Neural cell (in vitro differentiated cells): ENCODE measurements around the gene TBC1D14. TPM values are rescaled to one million over a fixed set of nuclear protein-coding genes. Genes with fewer than 3 reads are reported as not detected.
"Not testable (repeated sequence)": the region's sequence is repeated elsewhere in the genome, so short reads cannot be mapped to it uniquely, and the experiment has no call there.

Source experiments
- H2AFZ ChIP-seq: fragments of 200-600, 300-800 bp; sonication (generic), shearing (Covaris generic); 2 replicates; pipeline ENCODE4 v1.6.0; 2014; ENCODE audit warnings: low read depth, mild to moderate bottlenecking, antibody characterized with exemption, low read length, moderate library complexity
- H3F3A ChIP-seq: fragments of 200-600 bp; shearing (Covaris generic); 2 replicates; pipeline ENCODE4 v1.6.1; 2016; ENCODE audit warnings: mild to moderate bottlenecking, moderate library complexity, mixed read lengths, antibody characterized with exemption, low read length; ENCODE audit not compliant: insufficient read depth, poor library complexity, severe bottlenecking
- H3K27ac ChIP-seq: fragments of 200-600, 300-800 bp; sonication (generic), shearing (Covaris generic); 2 replicates; pipeline ENCODE4 v1.5.1; 2014; ENCODE audit warnings: mild to moderate bottlenecking, low read length, moderate library complexity
- H3K27me3 ChIP-seq: fragments of 300-800, 200-600 bp; sonication (generic), shearing (Covaris generic); 2 replicates; pipeline ENCODE4 v1.6.0; 2014; ENCODE audit warnings: mild to moderate bottlenecking, low read depth, low read length, moderate library complexity; ENCODE audit not compliant: insufficient read depth
- H3K36me3 ChIP-seq: fragments of 300-800, 200-600 bp; sonication (generic), shearing (Covaris generic); 2 replicates; pipeline ENCODE4 v1.5.1; 2014; ENCODE audit warnings: mild to moderate bottlenecking, antibody characterized with exemption, low read length, moderate library complexity; ENCODE audit not compliant: insufficient read depth
- H3K4me2 ChIP-seq: fragments of 300-800, 200-600 bp; sonication (generic), shearing (Covaris generic); 2 replicates; pipeline ENCODE4 v1.6.0; 2014; ENCODE audit warnings: mild to moderate bottlenecking, low read length
- H3K4me3 ChIP-seq: fragments of 300-800, 200-600 bp; sonication (generic), shearing (Covaris generic); 2 replicates; pipeline ENCODE4 v1.5.1; 2014; ENCODE audit warnings: mild to moderate bottlenecking, low read length, moderate library complexity
- H3K79me2 ChIP-seq: fragments of 200-600 bp; shearing (Covaris generic); replicated peaks from 2 replicates; pipeline ENCODE4 v1.6.0; 2014; ENCODE audit warnings: mild to moderate bottlenecking, low read length, moderate library complexity; ENCODE audit not compliant: insufficient read depth
- H3K9ac ChIP-seq: fragments of 300-800, 200-600 bp; sonication (generic), shearing (Covaris generic); 2 replicates; pipeline ENCODE4 v1.6.1; 2016; ENCODE audit warnings: mild to moderate bottlenecking, low read length, mixed read lengths
- H3K9me2 ChIP-seq: fragments of 200-600 bp; shearing (Covaris generic); 2 replicates; pipeline ENCODE4 v1.6.1; 2016; ENCODE audit warnings: mild to moderate bottlenecking, low read length, mixed read lengths; ENCODE audit not compliant: insufficient read depth
- H3K9me3 ChIP-seq: fragments of 200-600, 300-800 bp; sonication (generic), shearing (Covaris generic); 2 replicates; pipeline ENCODE4 v1.6.1; 2016; ENCODE audit warnings: mild to moderate bottlenecking, mixed run types, low read length, moderate library complexity, mixed read lengths
- H4K20me1 ChIP-seq: fragments of 200-600 bp; shearing (Covaris generic); 2 replicates; pipeline ENCODE4 v1.6.1; 2016; ENCODE audit warnings: mild to moderate bottlenecking, mixed run types; ENCODE audit not compliant: insufficient read depth
- CTCF ChIP-seq: fragments of 450-650 bp; IDR thresholded peaks from 2 replicates; pipeline ENCODE4 v1.5.1; 2014; ENCODE audit warnings: antibody characterized with exemption, mild to moderate bottlenecking, moderate library complexity; ENCODE audit not compliant: poor library complexity, severe bottlenecking
- EP300 ChIP-seq: fragments of 450-650 bp; conservative IDR thresholded peaks from 2 replicates; pipeline ENCODE4 v1.6.1; 2014; ENCODE audit warnings: antibody characterized with exemption, mild to moderate bottlenecking, moderate library complexity; ENCODE audit not compliant: poor library complexity, severe bottlenecking
- EZH2 ChIP-seq: fragments of 200-600, 300-800 bp; shearing (Covaris generic), sonication (generic); IDR thresholded peaks from 2 replicates; pipeline ENCODE4 v1.6.1; 2014; ENCODE audit warnings: antibody characterized with exemption, low read length, borderline replicate concordance, mild to moderate bottlenecking; ENCODE audit not compliant: insufficient read depth, poor library complexity, severe bottlenecking
- MXI1 ChIP-seq: fragments of 450-650 bp; conservative IDR thresholded peaks from 2 replicates; pipeline ENCODE4 v1.6.1; 2014; ENCODE audit warnings: antibody characterized with exemption, mild to moderate bottlenecking; ENCODE audit not compliant: poor library complexity, severe bottlenecking
- POLR2AphosphoS5 ChIP-seq: IDR thresholded peaks from 2 replicates; pipeline ENCODE4 v1.6.1; 2012
- RAD21 ChIP-seq: fragments of 450-650 bp; conservative IDR thresholded peaks from 2 replicates; pipeline ENCODE4 v1.6.1; 2014; ENCODE audit warnings: antibody characterized with exemption, mild to moderate bottlenecking, moderate library complexity
- SMC3 ChIP-seq: fragments of 450-650 bp; conservative IDR thresholded peaks from 2 replicates; pipeline ENCODE4 v1.6.1; 2014; ENCODE audit warnings: antibody characterized with exemption, mild to moderate bottlenecking, moderate library complexity; ENCODE audit not compliant: poor library complexity
- TAF1 ChIP-seq: IDR thresholded peaks from 2 replicates; pipeline ENCODE4 v1.6.1; 2012; ENCODE audit warnings: low read depth
- polyA plus RNA-seq: library from polyadenylated mRNA; depleted of rRNA; stranded (reverse); fragments of >200 nt; gene quantifications from 2 replicates; pipeline ENCODE4 v1.2.3, GENCODE V29; 2014
- TF ChIP-seq, protein P1 (sequence below): IDR thresholded peaks from 2 replicates; pipeline ENCODE4 v1.6.1; 2012; ENCODE audit warnings: borderline replicate concordance

TBC1D14 gene
- polyA plus RNA-seq, 1 donor from 2014 or later = 125 TPM

DNA sequence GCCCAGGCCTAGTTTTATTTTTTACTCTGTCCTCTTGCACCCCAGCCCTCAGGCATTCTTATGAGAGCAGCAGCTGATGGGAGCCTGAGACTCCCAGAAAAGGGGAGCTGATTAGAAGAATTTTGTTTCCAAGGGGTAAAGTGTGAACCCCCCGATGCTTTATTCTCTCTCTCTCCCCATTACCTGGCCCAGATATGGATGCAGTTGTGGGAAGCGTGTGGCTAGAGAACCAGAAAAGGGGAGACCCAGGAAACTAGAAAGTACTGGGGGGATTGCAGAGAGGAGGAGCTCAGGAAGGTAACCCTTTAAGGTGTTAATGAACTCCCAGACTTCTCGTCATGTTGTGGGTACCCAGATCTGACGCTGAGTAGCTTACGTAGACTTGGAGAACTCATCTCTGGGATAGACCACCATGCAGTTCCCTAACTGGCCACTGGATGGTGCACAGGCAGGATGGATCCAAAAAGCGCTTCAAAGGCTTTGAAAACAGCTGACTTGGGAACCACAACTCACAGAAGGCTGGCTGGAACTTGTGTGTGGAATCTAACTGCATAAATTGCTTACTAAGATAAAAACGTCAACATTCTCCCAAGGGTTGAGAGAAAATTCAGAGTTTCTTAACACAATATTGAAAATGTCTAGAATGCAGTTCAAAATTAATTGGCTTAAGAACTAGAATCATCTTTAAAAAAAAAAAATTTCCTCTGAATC lies 64.7 kb downstream of the TBC1D14 start:
- no peak overlapping the region for H3K4me2 ChIP-seq
- H3K9me3 ChIP-seq = no peaks in the 10 kb centered on the region

DNA sequence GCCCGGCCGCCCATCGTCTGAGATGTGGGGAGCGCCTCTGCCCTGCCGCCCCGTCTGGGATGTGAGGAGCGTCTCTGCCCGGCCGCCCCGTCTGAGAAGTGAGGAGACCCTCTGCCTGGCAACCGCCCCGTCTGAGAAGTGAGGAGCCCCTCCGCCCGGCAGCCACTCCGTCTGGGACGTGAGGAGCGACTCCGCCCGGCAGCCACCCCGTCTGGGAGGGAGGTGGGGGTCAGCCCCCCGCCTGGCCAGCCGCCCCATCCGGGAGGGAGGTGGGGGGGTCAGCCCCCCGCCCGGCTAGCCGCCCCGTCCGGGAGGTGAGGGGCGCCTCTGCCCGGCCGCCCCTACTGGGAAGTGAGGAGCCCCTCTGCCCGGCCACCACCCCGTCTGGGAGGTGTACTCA lies 68.2 kb downstream of the TBC1D14 start:
- H4K20me1 ChIP-seq, H2AFZ ChIP-seq, H3K4me2 ChIP-seq, H3F3A ChIP-seq, H3K27me3 ChIP-seq, H3K27ac ChIP-seq, H3K9me3 ChIP-seq, H3K9ac ChIP-seq, H3K36me3 ChIP-seq, H3K9me2 ChIP-seq, H3K79me2 ChIP-seq, H3K4me3 ChIP-seq: not testable (repeated sequence)

More for the DNA sequence above, 64.7 kb downstream of the TBC1D14 start:
- Histone ChIP-seq H3K9ac (no peak overlapping the region), H3K9me2 (no peaks in the 10 kb centered on the region), H3K36me3 (no peaks in the 10 kb centered on the region), H3K4me3 (no peak overlapping the region), H3F3A (no peaks in the 10 kb centered on the region), H3K27me3 (no peaks in the 10 kb centered on the region), H3K27ac (no peak overlapping the region), H4K20me1 (no peaks in the 10 kb centered on the region), H3K79me2 (no peaks in the 10 kb centered on the region), H2AFZ (no peak overlapping the region)
- TF ChIP-seq SMC3 = peak; percentile 79
- TF ChIP-seq POLR2AphosphoS5 = no peak
- TF ChIP-seq, protein P1, sequence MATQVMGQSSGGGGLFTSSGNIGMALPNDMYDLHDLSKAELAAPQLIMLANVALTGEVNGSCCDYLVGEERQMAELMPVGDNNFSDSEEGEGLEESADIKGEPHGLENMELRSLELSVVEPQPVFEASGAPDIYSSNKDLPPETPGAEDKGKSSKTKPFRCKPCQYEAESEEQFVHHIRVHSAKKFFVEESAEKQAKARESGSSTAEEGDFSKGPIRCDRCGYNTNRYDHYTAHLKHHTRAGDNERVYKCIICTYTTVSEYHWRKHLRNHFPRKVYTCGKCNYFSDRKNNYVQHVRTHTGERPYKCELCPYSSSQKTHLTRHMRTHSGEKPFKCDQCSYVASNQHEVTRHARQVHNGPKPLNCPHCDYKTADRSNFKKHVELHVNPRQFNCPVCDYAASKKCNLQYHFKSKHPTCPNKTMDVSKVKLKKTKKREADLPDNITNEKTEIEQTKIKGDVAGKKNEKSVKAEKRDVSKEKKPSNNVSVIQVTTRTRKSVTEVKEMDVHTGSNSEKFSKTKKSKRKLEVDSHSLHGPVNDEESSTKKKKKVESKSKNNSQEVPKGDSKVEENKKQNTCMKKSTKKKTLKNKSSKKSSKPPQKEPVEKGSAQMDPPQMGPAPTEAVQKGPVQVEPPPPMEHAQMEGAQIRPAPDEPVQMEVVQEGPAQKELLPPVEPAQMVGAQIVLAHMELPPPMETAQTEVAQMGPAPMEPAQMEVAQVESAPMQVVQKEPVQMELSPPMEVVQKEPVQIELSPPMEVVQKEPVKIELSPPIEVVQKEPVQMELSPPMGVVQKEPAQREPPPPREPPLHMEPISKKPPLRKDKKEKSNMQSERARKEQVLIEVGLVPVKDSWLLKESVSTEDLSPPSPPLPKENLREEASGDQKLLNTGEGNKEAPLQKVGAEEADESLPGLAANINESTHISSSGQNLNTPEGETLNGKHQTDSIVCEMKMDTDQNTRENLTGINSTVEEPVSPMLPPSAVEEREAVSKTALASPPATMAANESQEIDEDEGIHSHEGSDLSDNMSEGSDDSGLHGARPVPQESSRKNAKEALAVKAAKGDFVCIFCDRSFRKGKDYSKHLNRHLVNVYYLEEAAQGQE = no peak
- TF ChIP-seq RAD21 = peak; percentile 71
- no peak for TF ChIP-seq EZH2
- TF ChIP-seq EP300 = no peak
- peak; percentile 85 for TF ChIP-seq CTCF
- no peak for TF ChIP-seq TAF1

- H3F3A ChIP-seq = no peaks in the 10 kb centered on the region
- TF ChIP-seq, protein P1 = no peak
- TF ChIP-seq POLR2AphosphoS5 = no peak
- TF ChIP-seq MXI1 = no peak
- TF ChIP-seq CTCF = no peak
- TF ChIP-seq RAD21 = no peak
- no peak for TF ChIP-seq EP300
- TF ChIP-seq TAF1 = no peak
- TF ChIP-seq SMC3 = no peak
- TF ChIP-seq EZH2 = no peak
- H3K4me3 ChIP-seq = no peak overlapping the region
- no peaks in the 10 kb centered on the region for H3K36me3 ChIP-seq
- H3K9ac ChIP-seq = no peak overlapping the region
- H3K27ac ChIP-seq = no peak overlapping the region
- no peaks in the 10 kb centered on the region for H3K27me3 ChIP-seq
- H3K4me2 ChIP-seq = no peak overlapping the region
- H4K20me1 ChIP-seq = no peaks in the 10 kb centered on the region
- H3K79me2 ChIP-seq = peaks cover 10% of the 10 kb centered on the region
- no peak overlapping the region for H2AFZ ChIP-seq
- no peaks in the 10 kb centered on the region for H3K9me3 ChIP-seq
- H3K9me2 ChIP-seq = no peaks in the 10 kb centered on the region
Observed at GRCh38 chr4:6983544-6984142, 74.0 kb downstream of the TBC1D14 start.
